Endothelial cell of umbilical vein (primary cell): ENCODE measurements around the gene TREM2. TPM values are rescaled to one million over a fixed set of nuclear protein-coding genes. Genes with fewer than 3 reads are reported as not detected.

Experiments used
- BruUV-seq: library from RNA; stranded (reverse); fragments of 400-500 nt; replicated peaks from 2 replicates; lab custom pipeline; 2021; lab: Mats Ljungman, UMichigan
- CTCF ChIA-PET: fragments of 300-600, 350-600 bp; sonication (Branson Sonifier 250); formaldehyde crosslinking; loops from one replicate; lab custom pipeline; 2021; ENCODE audit warnings: antibody characterized with exemption, inconsistent platforms; lab: Charles Lee
- POLR2A ChIA-PET: fragments of 300-600, 350-600 bp; sonication (Branson Sonifier 250); formaldehyde crosslinking; loops from one replicate; lab custom pipeline; 2021; ENCODE audit warnings: antibody characterized with exemption, inconsistent platforms; lab: Charles Lee
- DNase-seq: peaks from one replicate; pipeline ENCODE4 v3.0.0-alpha.2; 2011; ENCODE audit warnings: low read depth, low spot score
- FAIRE-seq: peaks from 2 replicates; lab custom pipeline; 2011; peaks lifted over from hg19 to GRCh38; lab: Jason Lieb, UNC
- H2AFZ ChIP-seq: 2 replicates; pipeline ENCODE4 v1.6.0; 2012; ENCODE audit warnings: low read depth, low read length, control low read depth, inconsistent platforms
- H3K27ac ChIP-seq: 2 replicates; pipeline ENCODE4 v1.5.1; 2011; ENCODE audit warnings: low read depth, mild to moderate bottlenecking, control low read depth, low read length, moderate library complexity; ENCODE audit not compliant: insufficient read depth
- H3K27me3 ChIP-seq, 2 experiments: 2 replicates each; pipeline versions ENCODE4 v1.6.0 to v1.6.1; 2011; ENCODE audit warnings: low read length in 2 of 2, mixed read lengths in 1 of 2; ENCODE audit not compliant: control insufficient read depth in 2 of 2, insufficient read depth in 2 of 2
- H3K36me3 ChIP-seq, 2 experiments: 2 replicates in 1 of 2; 3 replicates in 1 of 2; pipeline ENCODE4 v1.5.1; 2011; ENCODE audit warnings: low read length in 2 of 2, mild to moderate bottlenecking in 1 of 2, moderate library complexity in 1 of 2; ENCODE audit not compliant: control insufficient read depth in 2 of 2, insufficient read depth in 2 of 2; ENCODE audit errors: extremely low read depth in 1 of 2
- H3K4me1 ChIP-seq: 3 replicates; pipeline ENCODE4 v1.5.1; 2011; ENCODE audit warnings: mild to moderate bottlenecking, low read length; ENCODE audit not compliant: control insufficient read depth, insufficient read depth; ENCODE audit errors: extremely low read depth
- H3K4me2 ChIP-seq: 2 replicates; pipeline ENCODE4 v1.6.1; 2011; ENCODE audit warnings: low read length, control low read depth, mixed read lengths; ENCODE audit not compliant: insufficient read depth
- H3K4me3 ChIP-seq, 3 experiments: fragments of 200-600 bp in 1 of 3; sonication (generic), shearing (Covaris generic) in 1 of 3; replicated peaks in 1 of 3; 2 replicates each; pipeline ENCODE4 v1.5.1; 2011 to 2016; ENCODE audit warnings: control low read depth in 3 of 3, low read length in 3 of 3, mild to moderate bottlenecking in 2 of 3, inconsistent platforms in 1 of 3, low read depth in 1 of 3, moderate library complexity in 1 of 3; ENCODE audit not compliant: insufficient read depth in 1 of 3
- H3K79me2 ChIP-seq: 2 replicates; pipeline ENCODE4 v1.6.0; 2012; ENCODE audit warnings: low read length, inconsistent platforms; ENCODE audit not compliant: control insufficient read depth, insufficient read depth
- H3K9ac ChIP-seq: replicated peaks from 2 replicates; pipeline ENCODE3; 2011; ENCODE audit warnings: low read length, control low read depth; ENCODE audit not compliant: insufficient read depth; ENCODE audit errors: extremely low read depth
- H3K9me1 ChIP-seq: replicated peaks from 3 replicates; pipeline ENCODE4 v1.6.0; 2011; ENCODE audit warnings: mild to moderate bottlenecking, low read length; ENCODE audit not compliant: control insufficient read depth, insufficient read depth; ENCODE audit errors: extremely low read depth
- H3K9me3 ChIP-seq: replicated peaks from 2 replicates; pipeline ENCODE4 v1.5.1; 2012; ENCODE audit warnings: low read length, inconsistent platforms; ENCODE audit not compliant: control insufficient read depth, insufficient read depth
- H4K20me1 ChIP-seq: replicated peaks from 2 replicates; pipeline ENCODE3; 2011; ENCODE audit warnings: mild to moderate bottlenecking, low read length; ENCODE audit not compliant: control insufficient read depth, insufficient read depth; ENCODE audit errors: extremely low read depth
- EZH2 ChIP-seq: IDR thresholded peaks from 2 replicates; pipeline ENCODE4 v1.6.1; 2012; ENCODE audit warnings: borderline replicate concordance, low read depth, mild to moderate bottlenecking, moderate library complexity, low read length, inconsistent platforms; ENCODE audit not compliant: severe bottlenecking
- FOS ChIP-seq: IDR thresholded peaks from 2 replicates; pipeline ENCODE4 v1.6.1; 2011; ENCODE audit warnings: mild to moderate bottlenecking, low read length, moderate library complexity, borderline replicate concordance; ENCODE audit not compliant: insufficient read depth
- GATA2 ChIP-seq: IDR thresholded peaks from 2 replicates; pipeline ENCODE4 v1.7.0; 2011; ENCODE audit warnings: low read depth, mild to moderate bottlenecking, moderate library complexity, mixed read lengths, low read length; ENCODE audit not compliant: insufficient read length, insufficient read depth
- JUN ChIP-seq: IDR thresholded peaks from 2 replicates; pipeline ENCODE4 v1.6.1; 2011; ENCODE audit warnings: borderline replicate concordance, low read depth; ENCODE audit not compliant: insufficient read length, insufficient read depth
- MAX ChIP-seq: IDR thresholded peaks from 2 replicates; pipeline ENCODE4 v1.6.1; 2011; ENCODE audit not compliant: insufficient read depth, insufficient read length
- MYC ChIP-seq: IDR thresholded peaks from one replicate; pipeline ENCODE4 v1.6.1; 2011; ENCODE audit warnings: mild to moderate bottlenecking, low read depth, low read length
- POLR2A ChIP-seq: IDR thresholded peaks from 2 replicates; pipeline ENCODE4 v1.6.1; 2012; ENCODE audit warnings: low read depth, mild to moderate bottlenecking, control low read depth, low read length
- POLR2AphosphoS5 ChIP-seq: IDR thresholded peaks from 2 replicates; pipeline ENCODE4 v1.6.1; 2012; ENCODE audit warnings: low read depth, mild to moderate bottlenecking, control low read depth, low read length, moderate library complexity; ENCODE audit not compliant: insufficient read depth
- dilution Hi-C: fragments of 300-500 bp; cut with MboI; formaldehyde crosslinking; loops from one replicate; pipeline ENCODE4 v1.15.0; 2019; ENCODE audit warnings: low sequenced_read_pairs; ENCODE audit not compliant: extremely low pct_ligation_motif_present
- intact Hi-C: fragments of 100-400 bp; cut with micrococcal nuclease; formaldehyde crosslinking; loops from one replicate; pipeline ENCODE4 v1.10.0; 2022
- polyA plus RNA-seq, 4 experiments: library from polyadenylated mRNA; depleted of rRNA in 3 of 4; stranded (reverse) in 3 of 4; unstranded in 1 of 4; fragments of >200 nt; gene quantifications; 2 replicates each; pipeline versions ENCODE4 v1.2.1 to v1.2.3, GENCODE V29; 2011 to 2012; ENCODE audit warnings: missing spikeins in 1 of 4
- total RNA-seq: library from RNA; stranded (reverse); gene quantifications from 2 replicates; pipeline ENCODE4 v1.2.3, GENCODE V29; 2021
- TF ChIP-seq, protein P1 (sequence below), 2 donors: IDR thresholded peaks; 1 replicate in 1 of 2; 2 replicates in 1 of 2; pipeline ENCODE4 v1.5.1; 2011; ENCODE audit warnings: low read length in 2 of 2, mild to moderate bottlenecking in 2 of 2, moderate library complexity in 2 of 2, control low read depth in 1 of 2, inconsistent platforms in 1 of 2, low read depth in 1 of 2; ENCODE audit not compliant: insufficient read depth in 1 of 2; ENCODE audit errors: extremely low read depth in 1 of 2

Gene TREM2
- total and polyA plus RNA-seq, 2 donors (not counting 3 experiments of a cell fraction or from before 2014, with no cell fraction given): not detected

DNA sequence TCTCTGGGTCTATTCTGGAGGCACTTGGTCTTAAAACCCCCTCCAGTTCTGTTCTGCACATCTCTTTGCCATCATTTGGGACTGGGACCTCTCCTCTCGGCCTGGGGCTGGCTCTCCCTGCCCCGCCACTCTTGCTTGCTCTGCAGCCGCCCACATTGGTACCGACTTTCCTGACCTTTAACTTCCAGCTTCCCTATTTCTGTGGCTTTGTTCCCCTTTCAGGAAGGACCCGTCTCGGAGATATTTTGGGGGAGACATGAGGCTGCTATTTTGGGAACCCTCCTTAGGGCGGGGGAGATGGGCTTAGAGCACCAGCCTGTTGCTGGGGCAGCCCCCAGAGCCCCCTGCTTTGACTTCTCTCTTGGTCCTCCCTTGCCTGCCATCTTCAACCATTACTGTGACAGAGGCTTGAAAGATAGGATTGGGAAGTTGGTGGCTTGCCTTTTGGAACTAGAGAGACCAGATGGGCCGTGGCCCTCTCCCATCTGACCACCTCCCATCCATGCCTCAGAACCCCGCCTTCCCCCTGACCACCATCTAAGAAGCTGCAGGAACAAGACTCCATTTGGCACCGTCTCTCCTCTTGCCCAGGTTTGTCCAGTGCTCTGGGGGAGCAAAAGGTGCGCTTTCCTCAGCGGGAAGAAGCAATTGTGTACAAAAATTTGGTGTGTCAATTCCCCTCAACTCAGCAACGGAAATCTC is 914 bp downstream of the TREM2 start:
- BruUV-seq: no TSS peak
- Histone ChIP-seq H3K36me3 (no peaks in the 10 kb centered on the region), H3K4me2 (no peak overlapping the region), H3K79me2 (no peaks in the 10 kb centered on the region), H3K9me1 (no peaks in the 10 kb centered on the region), H3K4me3 (no peak overlapping the region), H3K4me1 (no peaks in the 10 kb centered on the region), H2AFZ (no peak overlapping the region), H3K27me3 (no peaks in the 10 kb centered on the region), H4K20me1 (no peaks in the 10 kb centered on the region), H3K9ac (no peak overlapping the region), H3K27ac (no peak overlapping the region), H3K9me3 (no peaks in the 10 kb centered on the region)
- DNase-seq (no peak), FAIRE-seq (no peak)
- TF ChIP-seq MAX (no peak), POLR2AphosphoS5 (no peak), FOS (no peak), POLR2A (no peak), JUN (no peak), GATA2 (no peak), EZH2 (no peak), MYC (no peak)
- TF ChIP-seq, protein P1, sequence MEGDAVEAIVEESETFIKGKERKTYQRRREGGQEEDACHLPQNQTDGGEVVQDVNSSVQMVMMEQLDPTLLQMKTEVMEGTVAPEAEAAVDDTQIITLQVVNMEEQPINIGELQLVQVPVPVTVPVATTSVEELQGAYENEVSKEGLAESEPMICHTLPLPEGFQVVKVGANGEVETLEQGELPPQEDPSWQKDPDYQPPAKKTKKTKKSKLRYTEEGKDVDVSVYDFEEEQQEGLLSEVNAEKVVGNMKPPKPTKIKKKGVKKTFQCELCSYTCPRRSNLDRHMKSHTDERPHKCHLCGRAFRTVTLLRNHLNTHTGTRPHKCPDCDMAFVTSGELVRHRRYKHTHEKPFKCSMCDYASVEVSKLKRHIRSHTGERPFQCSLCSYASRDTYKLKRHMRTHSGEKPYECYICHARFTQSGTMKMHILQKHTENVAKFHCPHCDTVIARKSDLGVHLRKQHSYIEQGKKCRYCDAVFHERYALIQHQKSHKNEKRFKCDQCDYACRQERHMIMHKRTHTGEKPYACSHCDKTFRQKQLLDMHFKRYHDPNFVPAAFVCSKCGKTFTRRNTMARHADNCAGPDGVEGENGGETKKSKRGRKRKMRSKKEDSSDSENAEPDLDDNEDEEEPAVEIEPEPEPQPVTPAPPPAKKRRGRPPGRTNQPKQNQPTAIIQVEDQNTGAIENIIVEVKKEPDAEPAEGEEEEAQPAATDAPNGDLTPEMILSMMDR (IDR thresholded peaks at IDR 0.05; ENCODE audit: extremely low read depth in 1 of 2, insufficient read depth in 1 of 2, low read depth in 1 of 2, low read length in 2 of 2): no peak
- ChIA-PET CTCF (no interaction called here), POLR2A (no interaction called here)
- dilution Hi-C loops (no loop called here), intact Hi-C loops (no loop called here)
